ENCODE measurements around the gene ZNF564. TPM values are rescaled to one million over a fixed set of nuclear protein-coding genes. Genes with fewer than 3 reads are reported as not detected.
A peak's percentile ranks its signal among the peaks of the same experiment; 100 is the strongest.

Gene ZNF564
- total and polyA plus RNA-seq, 10 of the 15 experiments (the other 5 are each of a cell fraction or from before 2014, with no cell fraction given) = 1.5 to 8.9 (median 5.4) TPM

GRCh38 chr19:12564016-12564664 is 12.9 kb upstream of the ZNF564 start (continued):
- TF ChIP-seq TBL1XR1 (IDR thresholded peaks at IDR 0.05; ENCODE audit: low read depth, low read length) (no peak), MYC (IDR thresholded peaks at IDR 0.05; ENCODE audit: insufficient read depth, insufficient read length, insufficient replicate concordance, low read length, severe bottlenecking) (no peak), PAX5 (IDR thresholded peaks at IDR 0.05; ENCODE audit: borderline replicate concordance, low read depth, low read length) (peak; percentile 43; the same call in 1 of the 2 replicates), ZZZ3 (IDR thresholded peaks at IDR 0.05; ENCODE audit: control insufficient read depth, insufficient read length, low read depth) (no peak), USF2 (IDR thresholded peaks at IDR 0.05; ENCODE audit: borderline replicate concordance, low read depth, low read length) (no peak), PAX8 (IDR thresholded peaks at IDR 0.05) (no peak), WRNIP1 (IDR thresholded peaks at IDR 0.05; ENCODE audit: borderline replicate concordance, low read depth, low read length) (no peak), PML (IDR thresholded peaks at IDR 0.05; ENCODE audit: low read length) (no peak), ATF7 (IDR thresholded peaks at IDR 0.05; ENCODE audit: low read depth) (no peak), CBFB (IDR thresholded peaks at IDR 0.05; ENCODE audit: low read depth) (no peak), HDAC2 (IDR thresholded peaks at IDR 0.05) (no peak), NKRF (conservative IDR thresholded peaks at IDR 0.05) (no peak), MYB (IDR thresholded peaks at IDR 0.05; ENCODE audit: borderline replicate concordance, low read depth, low read length) (no peak), IRF3 (IDR thresholded peaks at IDR 0.05) (no peak), BACH1 (IDR thresholded peaks at IDR 0.05; ENCODE audit: borderline replicate concordance) (no peak), IRF4 (IDR thresholded peaks at IDR 0.05; ENCODE audit: low read depth, low read length) (0 out of 2 replicates have a peak, but pooled peaks have one; percentile 35), CBX5 (IDR thresholded peaks at IDR 0.05; ENCODE audit: low read depth) (no peak), POU2F2 (IDR thresholded peaks at IDR 0.05; ENCODE audit: borderline replicate concordance, low read depth, low read length) (peak; percentile 48; the same call in 1 of the 3 replicates), BHLHE40 (IDR thresholded peaks at IDR 0.05; ENCODE audit: borderline replicate concordance in 1 of 2, low read depth in 2 of 2, low read length in 1 of 2) (no peak), SMAD5 (IDR thresholded peaks at IDR 0.05; ENCODE audit: low read depth) (no peak), TCF7 (IDR thresholded peaks at IDR 0.05; ENCODE audit: borderline replicate concordance) (no peak), NR2C2 (IDR thresholded peaks at IDR 0.05; ENCODE audit: borderline replicate concordance, control insufficient read depth, insufficient read length, low read depth) (no peak), ZNF622 (IDR thresholded peaks at IDR 0.05) (no peak), FOXK2 (IDR thresholded peaks at IDR 0.05) (no peak), CHD1 (IDR thresholded peaks at IDR 0.05; ENCODE audit: low read depth, low read length) (no peak), ZNF217 (IDR thresholded peaks at IDR 0.05) (no peak), SMC3 (IDR thresholded peaks at IDR 0.05; ENCODE audit: borderline replicate concordance, low read length) (peak; percentile 97), NFXL1 (IDR thresholded peaks at IDR 0.05; ENCODE audit: borderline replicate concordance) (no peak), ATF3 (IDR thresholded peaks at IDR 0.05; ENCODE audit: borderline replicate concordance, extremely low read depth, low read depth, low read length) (no peak)

Data from GM12878 (cell line).